Liver (tissue), 9 donors: ENCODE data around the gene CDX1. TPM values are rescaled to one million over a fixed set of nuclear protein-coding genes. Genes with fewer than 3 reads are reported as not detected.

Experiments used
- DNase-seq: peaks from one replicate; pipeline ENCODE4 v3.0.0-alpha.2; 2017; ENCODE audit warnings: low spot score
- H3K27ac ChIP-seq, 2 donors: one replicate each; pipeline ENCODE4 v1.7.0; 2013; ENCODE audit warnings: inconsistent platforms in 2 of 2, low read length in 2 of 2, control low read depth in 1 of 2, low read depth in 1 of 2, mild to moderate bottlenecking in 1 of 2
- H3K27me3 ChIP-seq, 4 donors: one replicate each; pipeline versions ENCODE4 v1.6.1 to v1.7.0; 2013; ENCODE audit warnings: low read length in 3 of 4, inconsistent platforms in 1 of 4, mild to moderate bottlenecking in 1 of 4, moderate library complexity in 1 of 4; ENCODE audit not compliant: control insufficient read depth in 4 of 4, insufficient read depth in 4 of 4
- H3K36me3 ChIP-seq, 4 donors: one replicate each; pipeline versions ENCODE4 v1.6.1 to v1.7.0; 2013; ENCODE audit warnings: low read length in 3 of 4, mild to moderate bottlenecking in 3 of 4, low read depth in 1 of 4, moderate library complexity in 1 of 4; ENCODE audit not compliant: control insufficient read depth in 4 of 4, insufficient read depth in 3 of 4
- H3K4me1 ChIP-seq, 4 donors: one replicate each; pipeline versions ENCODE4 v1.6.1 to v1.7.0; 2013; ENCODE audit warnings: low read length in 3 of 4, mild to moderate bottlenecking in 3 of 4, moderate library complexity in 1 of 4; ENCODE audit not compliant: control insufficient read depth in 4 of 4, insufficient read depth in 4 of 4
- H3K4me3 ChIP-seq, 3 donors: one replicate each; pipeline versions ENCODE4 v1.6.1 to v1.7.0; 2013; ENCODE audit warnings: low read length in 3 of 3, control low read depth in 1 of 3, low read depth in 1 of 3, mild to moderate bottlenecking in 1 of 3
- H3K9ac ChIP-seq, 2 donors: one replicate each; pipeline ENCODE4 v1.7.0; 2013; ENCODE audit warnings: low read length in 2 of 2, mild to moderate bottlenecking in 2 of 2, moderate library complexity in 2 of 2, control low read depth in 1 of 2, low read depth in 1 of 2
- H3K9me3 ChIP-seq, 4 donors: one replicate each; pipeline versions ENCODE4 v1.6.1 to v1.7.0; 2013; ENCODE audit warnings: low read length in 3 of 4; ENCODE audit not compliant: control insufficient read depth in 4 of 4
- EGR1 ChIP-seq, 2 donors: IDR thresholded peaks; 2 replicates each; pipeline ENCODE4 v1.6.1; 2016 to 2018; ENCODE audit warnings: antibody characterized with exemption in 2 of 2, low read depth in 2 of 2
- HNF4A ChIP-seq, 2 donors: conservative IDR thresholded peaks; 2 replicates each; pipeline ENCODE4 v1.6.1; 2016; ENCODE audit warnings: antibody characterized with exemption in 2 of 2, mild to moderate bottlenecking in 2 of 2
- JUND ChIP-seq, 2 donors: IDR thresholded peaks; 2 replicates each; pipeline ENCODE4 v1.6.1; 2016; ENCODE audit warnings: antibody characterized with exemption in 2 of 2
- NR2F2 ChIP-seq: IDR thresholded peaks from 2 replicates; pipeline ENCODE4 v1.6.1; 2016; ENCODE audit warnings: antibody characterized with exemption
- RXRA ChIP-seq, 2 donors: IDR thresholded peaks; 2 replicates each; pipeline ENCODE4 v1.6.1; 2017 to 2018; ENCODE audit warnings: antibody characterized with exemption in 2 of 2, mild to moderate bottlenecking in 1 of 2
- SP1 ChIP-seq: IDR thresholded peaks from 2 replicates; pipeline ENCODE4 v1.6.1; 2018; ENCODE audit warnings: antibody characterized with exemption, mild to moderate bottlenecking
- WGBS: extraction: QIAGEN DNeasy Blood & Tissue Kit; methylation state at CpG from one replicate; pipeline ENCODE4 v1.1.7; 2013; 5-methylcytosine and 5-hydroxymethylcytosine counted together
- polyA plus RNA-seq, 2 donors: library from polyadenylated mRNA; stranded (reverse) in 1 of 2; unstranded in 1 of 2; fragments of 200-250 nt in 1 of 2; fragments of >200 nt in 1 of 2; fragmentation: Nextera tagmentation in 1 of 2; extraction: Ambion mirVana in 1 of 2; gene quantifications; one replicate each; pipeline versions ENCODE4 v1.2.1 to v1.2.3, GENCODE V29; 2013 to 2015
- total RNA-seq, 2 donors: library from RNA; depleted of rRNA; stranded (reverse); fragments of >200 nt; gene quantifications; one replicate each; pipeline ENCODE4 v1.2.3, GENCODE V29; 2014
- TF ChIP-seq, protein P1 (sequence below): IDR thresholded peaks from 2 replicates; pipeline ENCODE4 v1.6.1; 2016; ENCODE audit warnings: antibody characterized with exemption
- TF ChIP-seq, protein P2 (sequence below): IDR thresholded peaks from 2 replicates; pipeline ENCODE4 v1.6.1; 2016; ENCODE audit warnings: antibody characterized with exemption
- TF ChIP-seq, protein P3 (sequence below): fragments of 150-350 bp; IDR thresholded peaks from 2 replicates; pipeline ENCODE4 v1.5.1; 2017; ENCODE audit warnings: improper control_type of control experiment, low read depth, low read length; ENCODE audit not compliant: missing input control
- donor health status: healthy.
- donor health status: healthy.
- donor health status: healthy.
- donor health status: healthy.
- donor health status: healthy.

Gene CDX1
- total and polyA plus RNA-seq, 4 donors: not detected

DNA sequence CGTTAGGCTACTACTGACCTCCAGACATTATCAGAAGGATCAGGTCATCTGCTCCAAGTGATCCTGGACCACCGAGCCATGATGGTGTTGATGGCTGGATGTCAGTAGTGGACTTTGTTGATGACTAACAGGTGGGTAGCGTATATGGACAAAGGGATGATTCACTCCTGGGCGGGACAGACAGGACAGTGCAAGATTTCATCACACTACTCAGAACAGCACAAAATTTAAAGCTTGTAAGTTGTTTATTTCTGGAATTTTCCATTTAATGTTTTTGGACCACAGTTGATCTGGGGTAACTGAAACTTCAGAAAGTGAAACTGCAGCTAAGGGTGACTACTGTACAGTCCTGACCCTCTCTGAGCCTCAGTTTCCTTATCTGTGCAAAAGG, 23.6 kb upstream of the CDX1 start:
- TF ChIP-seq, protein P1, sequence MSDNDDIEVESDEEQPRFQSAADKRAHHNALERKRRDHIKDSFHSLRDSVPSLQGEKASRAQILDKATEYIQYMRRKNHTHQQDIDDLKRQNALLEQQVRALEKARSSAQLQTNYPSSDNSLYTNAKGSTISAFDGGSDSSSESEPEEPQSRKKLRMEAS: no peak
- TF ChIP-seq HNF4A (conservative IDR thresholded peaks at IDR 0.05) (peak in 1 of 2 donors; percentile 33), JUND (IDR thresholded peaks at IDR 0.05) (peak; percentile 38 to 93), RXRA (IDR thresholded peaks at IDR 0.05) (peak in 1 of 2 donors; percentile 23)
- TF ChIP-seq, protein P2, sequence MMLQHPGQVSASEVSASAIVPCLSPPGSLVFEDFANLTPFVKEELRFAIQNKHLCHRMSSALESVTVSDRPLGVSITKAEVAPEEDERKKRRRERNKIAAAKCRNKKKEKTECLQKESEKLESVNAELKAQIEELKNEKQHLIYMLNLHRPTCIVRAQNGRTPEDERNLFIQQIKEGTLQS: peak; percentile 31
- TF ChIP-seq, protein P3, sequence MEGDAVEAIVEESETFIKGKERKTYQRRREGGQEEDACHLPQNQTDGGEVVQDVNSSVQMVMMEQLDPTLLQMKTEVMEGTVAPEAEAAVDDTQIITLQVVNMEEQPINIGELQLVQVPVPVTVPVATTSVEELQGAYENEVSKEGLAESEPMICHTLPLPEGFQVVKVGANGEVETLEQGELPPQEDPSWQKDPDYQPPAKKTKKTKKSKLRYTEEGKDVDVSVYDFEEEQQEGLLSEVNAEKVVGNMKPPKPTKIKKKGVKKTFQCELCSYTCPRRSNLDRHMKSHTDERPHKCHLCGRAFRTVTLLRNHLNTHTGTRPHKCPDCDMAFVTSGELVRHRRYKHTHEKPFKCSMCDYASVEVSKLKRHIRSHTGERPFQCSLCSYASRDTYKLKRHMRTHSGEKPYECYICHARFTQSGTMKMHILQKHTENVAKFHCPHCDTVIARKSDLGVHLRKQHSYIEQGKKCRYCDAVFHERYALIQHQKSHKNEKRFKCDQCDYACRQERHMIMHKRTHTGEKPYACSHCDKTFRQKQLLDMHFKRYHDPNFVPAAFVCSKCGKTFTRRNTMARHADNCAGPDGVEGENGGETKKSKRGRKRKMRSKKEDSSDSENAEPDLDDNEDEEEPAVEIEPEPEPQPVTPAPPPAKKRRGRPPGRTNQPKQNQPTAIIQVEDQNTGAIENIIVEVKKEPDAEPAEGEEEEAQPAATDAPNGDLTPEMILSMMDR: no peak
- Histone ChIP-seq H3K9ac (no peak overlapping the region), H3K4me3 (no peak overlapping the region), H3K27ac (peak overlapping the region; percentile 75 to 76), H3K27me3 (no peaks in the 10 kb centered on the region), H3K4me1 (peaks cover 18 to 44% (median 31%) of the 10 kb centered on the region in 4 donors), H3K36me3 (no peaks in the 10 kb centered on the region), H3K9me3 (no peaks in the 10 kb centered on the region)
- 55% methylated on average over 4 of the region's 4 CpGs for WGBS
- DNase-seq: no peak

DNA sequence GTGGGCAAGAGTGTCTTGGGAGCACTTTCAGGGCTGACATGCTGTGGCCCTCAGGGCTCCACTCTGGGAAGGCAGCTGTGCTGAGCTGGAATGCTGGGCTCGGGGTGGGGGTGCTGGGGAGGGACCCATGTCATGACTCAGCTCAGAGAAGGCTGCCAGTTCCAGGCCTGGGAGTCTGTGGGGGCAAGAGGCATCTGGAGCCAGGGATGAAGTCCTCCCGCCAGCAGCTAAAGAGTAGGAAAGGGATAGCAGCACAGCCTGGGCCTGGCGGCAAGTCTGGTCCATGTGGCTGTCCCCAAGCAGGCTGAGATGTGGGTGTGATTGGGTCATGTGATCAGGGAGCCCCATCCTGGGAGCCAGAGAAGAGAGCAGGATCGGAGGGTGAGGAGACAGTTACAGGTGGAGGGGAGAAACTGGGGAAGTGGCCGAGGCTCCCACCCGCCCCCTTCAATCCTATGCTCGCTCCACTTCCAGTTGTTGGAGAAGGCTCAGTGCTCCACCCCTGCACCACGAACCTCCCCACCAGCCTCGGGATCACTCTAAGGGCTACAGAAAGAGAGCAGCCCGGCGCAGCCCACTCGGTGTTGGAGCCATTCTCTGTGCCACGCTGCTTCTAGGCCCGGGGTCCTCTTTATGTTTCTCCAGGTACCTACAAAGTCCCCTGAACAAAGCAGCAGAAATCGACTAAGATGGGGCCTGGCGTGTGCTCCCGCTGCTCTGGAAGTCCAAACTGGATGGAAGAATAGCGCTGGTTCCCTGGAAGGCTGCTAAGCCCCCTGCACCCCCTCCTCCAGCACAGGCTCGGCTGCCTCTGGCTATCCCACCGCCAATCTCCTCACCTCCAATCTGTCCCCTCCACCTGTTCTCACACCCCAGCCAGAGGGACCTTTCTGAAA, 23.0 kb upstream of the CDX1 start:
- WGBS: 84% methylated on average over 20 of the region's 20 CpGs
- no peak overlapping the region for H3K9ac ChIP-seq
- DNase-seq: no peak
- no peak overlapping the region for H3K4me3 ChIP-seq
- H3K27me3 ChIP-seq: no peaks in the 10 kb centered on the region
- H3K36me3 ChIP-seq: no peaks in the 10 kb centered on the region
- H3K27ac ChIP-seq: peak overlapping the region; percentile 75 to 76
- TF ChIP-seq, protein P3: no peak
- TF ChIP-seq SP1 (peak; percentile 17), NR2F2 (peak; percentile 14)
- H3K4me1 ChIP-seq: peaks cover 15 to 37% (median 26%) of the 10 kb centered on the region in 4 donors
- H3K9me3 ChIP-seq: no peaks in the 10 kb centered on the region

DNA sequence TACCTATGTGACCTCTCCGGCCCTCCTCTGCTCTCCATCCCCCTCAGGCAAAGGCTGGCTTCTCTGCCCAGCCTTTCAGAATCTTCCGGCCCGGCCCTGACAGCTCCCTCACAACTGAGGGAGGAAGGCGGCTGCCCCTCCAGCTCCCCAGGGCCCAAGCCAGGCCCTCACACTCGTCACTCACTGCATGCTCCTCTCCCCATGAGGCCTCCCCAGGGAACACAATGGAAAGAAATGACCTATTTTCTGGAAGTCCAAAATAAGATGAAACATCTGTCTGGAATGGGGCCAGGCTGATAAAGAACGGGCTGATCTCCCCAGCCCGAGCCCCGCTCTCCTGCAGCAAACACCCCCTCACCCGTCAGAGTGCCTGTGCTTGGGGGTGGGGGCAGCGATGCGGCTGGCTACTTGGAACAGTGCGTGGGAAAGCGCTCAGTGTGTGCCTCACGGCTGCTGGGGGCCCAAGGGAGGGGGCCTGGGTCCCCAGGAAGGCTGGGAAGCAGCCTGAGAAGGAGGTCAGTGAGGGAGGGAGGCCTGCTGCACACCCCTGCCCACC, 22.3 kb upstream of the CDX1 start:
- DNase-seq: no peak
- H3K27me3 ChIP-seq: no peaks in the 10 kb centered on the region
- no peaks in the 10 kb centered on the region for H3K9me3 ChIP-seq
- TF ChIP-seq NR2F2 (peak; percentile 87), EGR1 (IDR thresholded peaks at IDR 0.05; ENCODE audit: low read depth in 2 of 2) (no peak)
- H3K36me3 ChIP-seq: no peaks in the 10 kb centered on the region
- H3K27ac ChIP-seq: peak overlapping the region; percentile 75 to 76
- WGBS: 79% methylated on average over 14 of the region's 14 CpGs
- H3K4me3 ChIP-seq: no peak overlapping the region
- peaks cover 9 to 30% (median 21%) of the 10 kb centered on the region in 4 donors for H3K4me1 ChIP-seq
- no peak overlapping the region for H3K9ac ChIP-seq
